Mesenteric fat pad (tissue), 1 donor: Measurements from ENCODE around the gene BMP3. TPM values are rescaled to one million over a fixed set of nuclear protein-coding genes. Genes with fewer than 3 reads are reported as not detected.

Experiments used
- DNase-seq: peaks from one replicate; pipeline ENCODE4 v3.0.0-alpha.2; 2020; ENCODE audit warnings: low spot score
- total RNA-seq: library from RNA; stranded (reverse); fragmentation: NEBNext Ultra II Directional; extraction: Animal tissue kit (Norgen Biotek cat#: 25700); gene quantifications from one replicate; pipeline ENCODE4 v1.2.1, GENCODE V29; 2021
- donor health status: DM: yes; HTN: yes; CAD: no.

BMP3 gene
- total RNA-seq, 1 donor from 2014 or later: not detected

DNA sequence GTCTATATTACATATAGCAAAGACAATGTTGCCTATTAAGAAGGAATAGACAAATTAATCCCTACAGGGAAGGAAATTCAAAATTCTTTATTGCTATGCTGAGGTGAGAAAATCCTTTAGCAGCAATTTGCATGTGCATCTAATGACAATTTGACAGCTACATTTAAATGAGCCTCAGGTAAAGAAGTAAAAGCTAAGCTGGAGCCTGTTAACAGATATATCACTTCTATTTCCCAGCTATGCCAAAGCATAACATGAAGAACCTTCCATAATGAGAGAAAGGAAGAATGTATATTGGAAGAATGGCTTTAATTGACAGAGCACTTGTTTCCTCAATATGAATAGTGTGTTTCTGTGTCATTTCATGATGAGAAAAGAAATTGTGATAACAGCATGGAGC, 71.6 kb downstream of the BMP3 start:
- DNase-seq: no peak

DNA sequence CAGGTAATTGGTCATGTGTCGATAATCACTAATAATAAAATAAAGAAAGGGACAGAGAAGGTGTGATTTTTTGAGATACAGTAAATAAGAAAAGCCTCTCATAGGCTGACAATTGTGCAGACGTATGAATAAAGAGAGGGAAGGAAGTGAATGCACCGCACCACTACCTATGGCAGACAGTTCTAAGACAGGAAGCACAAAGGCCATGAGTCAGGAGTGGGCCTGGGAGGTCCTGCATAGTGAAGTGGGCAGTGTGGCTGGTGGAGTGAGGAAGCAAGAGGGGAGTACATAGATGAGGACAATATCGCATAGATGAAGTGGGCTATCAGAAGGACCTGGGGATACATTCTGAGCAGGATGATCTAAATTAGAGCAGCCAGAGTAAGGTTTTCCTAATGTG, 75.6 kb downstream of the BMP3 start:
- no peak for DNase-seq

Other genes with a start within 250 kb of the BMP3 start
- gene PRKG2, start 184.5 kb downstream of the BMP3 start, total RNA-seq: 0.19 TPM